Right renal pelvis (tissue), 4 donors: ENCODE measurements around the gene MFNG. TPM values are rescaled to one million over a fixed set of nuclear protein-coding genes. Genes with fewer than 3 reads are reported as not detected.
"Not testable (repeated sequence)": the region's sequence is repeated elsewhere in the genome, so short reads cannot be mapped to it uniquely, and the experiment has no call there.

ENCODE experiments used
- DNase-seq, 4 donors: peaks; one replicate each; pipeline ENCODE4 v3.0.0-alpha.2; 2013; ENCODE audit warnings: low read depth in 4 of 4, low spot score in 3 of 4, missing footprints in 1 of 4
- polyA plus RNA-seq, 4 donors: library from polyadenylated mRNA; unstranded; fragments of 120-200 nt; gene quantifications; one replicate each; pipeline ENCODE4 v1.2.1, GENCODE V29; 2013; ENCODE audit not compliant: insufficient read length in 4 of 4

The MFNG gene
- polyA plus RNA-seq, 4 donors: 6.5 to 10.6 (median 10.1) TPM

GRCh38 chr22:37476389-37477329 is 9.5 kb downstream of the MFNG start:
- DNase-seq: no peak

DNA sequence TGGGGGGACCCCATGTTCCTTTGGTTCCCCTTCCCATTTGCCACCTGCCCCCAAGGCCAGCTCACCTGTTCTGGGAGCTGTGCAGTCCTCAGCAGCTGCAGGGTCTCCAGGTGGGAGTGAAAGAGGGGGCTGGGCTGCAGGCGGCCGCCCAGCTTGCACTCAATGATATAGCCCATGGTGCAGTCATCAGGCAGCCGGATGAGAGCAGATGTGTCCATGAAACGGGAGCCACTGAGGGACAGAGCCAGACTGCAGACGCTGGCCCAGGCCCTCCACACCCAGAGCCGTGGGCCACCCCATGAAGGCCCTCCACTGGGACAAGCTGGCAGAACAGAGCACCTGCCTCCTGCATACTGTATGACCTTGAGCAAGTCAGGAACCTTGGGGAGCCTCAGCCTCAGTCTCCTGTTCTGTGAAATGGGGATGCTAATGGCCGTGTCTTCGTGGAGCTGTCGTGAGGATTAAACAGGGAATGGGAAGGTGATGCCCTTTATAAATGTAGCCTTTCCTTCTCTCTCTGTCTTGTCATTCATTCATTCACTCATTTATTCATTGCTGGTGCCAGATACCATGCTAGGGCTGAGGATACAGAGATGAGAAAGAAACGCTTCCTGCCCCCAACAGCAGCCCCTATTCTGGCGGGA is 11.6 kb downstream of the MFNG start:
- no peak for DNase-seq

- no peak for DNase-seq
Observed at GRCh38 chr22:37473437-37473946, 12.7 kb downstream of the MFNG start.

DNA sequence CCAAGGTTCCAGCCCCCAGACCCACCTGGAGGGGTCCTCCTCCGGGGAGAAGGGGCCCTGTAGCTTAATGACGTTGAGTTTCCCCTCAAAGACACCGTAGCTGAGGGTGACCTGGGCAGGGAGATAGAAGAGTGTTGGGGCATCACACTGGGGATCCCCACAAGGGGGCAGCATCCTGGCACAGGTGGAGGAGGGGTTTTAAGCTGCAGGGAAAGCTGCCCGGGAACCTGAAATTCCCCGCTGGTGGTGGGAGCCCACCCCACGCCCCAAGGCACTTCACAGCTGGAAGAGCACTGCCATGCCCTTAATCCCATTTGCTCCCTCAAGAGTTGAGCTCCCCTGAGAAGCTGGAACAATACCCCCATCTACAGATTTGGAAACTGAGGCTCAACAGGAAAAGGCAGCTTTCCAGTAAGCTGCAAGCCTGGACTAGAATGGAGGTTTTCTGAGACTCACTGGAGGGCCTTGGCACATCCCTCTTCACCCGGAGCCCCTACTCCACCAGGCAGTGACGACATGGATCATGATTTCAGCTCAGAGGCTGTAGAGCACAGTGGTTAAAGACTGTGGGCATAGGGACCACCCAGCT is 13.7 kb downstream of the MFNG start:
- DNase-seq: no peak

DNA sequence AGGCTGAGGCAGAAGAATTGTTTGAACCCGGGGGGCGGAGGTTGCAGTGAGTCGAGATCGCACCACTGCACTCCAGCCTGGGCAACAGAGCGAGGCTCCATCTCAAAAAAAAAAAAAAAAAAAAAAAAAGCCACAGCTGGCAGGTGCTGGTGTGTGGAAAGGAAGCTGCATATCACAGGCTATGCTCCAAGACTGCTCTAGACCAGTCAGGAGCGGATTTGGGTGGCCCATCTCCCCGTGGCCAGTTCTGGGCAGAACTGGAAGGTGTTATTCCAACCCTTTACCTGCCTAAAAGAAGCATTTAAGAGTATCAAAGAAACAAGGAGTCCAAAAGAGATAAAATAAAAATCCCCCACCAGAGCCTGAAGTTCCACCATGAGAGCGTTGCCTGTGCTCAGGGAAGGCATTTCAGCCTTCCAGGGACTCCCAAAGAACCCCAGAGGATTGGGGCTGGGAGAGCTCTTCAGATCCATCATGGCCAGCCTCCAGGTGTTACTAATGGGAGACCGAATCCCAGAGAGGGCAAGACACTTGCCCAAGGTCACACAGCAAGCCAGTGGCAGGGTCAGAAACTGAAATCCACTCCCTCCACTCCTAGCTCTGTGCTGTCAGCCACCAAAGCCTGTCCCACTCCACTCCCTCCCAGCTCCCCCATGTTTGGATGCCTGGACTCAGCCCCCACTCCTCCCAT is 14.3 kb downstream of the MFNG start:
- no peak for DNase-seq

GRCh38 chr22:37470087-37470445 is 16.1 kb downstream of the MFNG start:
- no peak for DNase-seq

- no peak for DNase-seq
Observed at GRCh38 chr22:37469416-37470086, 16.6 kb downstream of the MFNG start.

DNA sequence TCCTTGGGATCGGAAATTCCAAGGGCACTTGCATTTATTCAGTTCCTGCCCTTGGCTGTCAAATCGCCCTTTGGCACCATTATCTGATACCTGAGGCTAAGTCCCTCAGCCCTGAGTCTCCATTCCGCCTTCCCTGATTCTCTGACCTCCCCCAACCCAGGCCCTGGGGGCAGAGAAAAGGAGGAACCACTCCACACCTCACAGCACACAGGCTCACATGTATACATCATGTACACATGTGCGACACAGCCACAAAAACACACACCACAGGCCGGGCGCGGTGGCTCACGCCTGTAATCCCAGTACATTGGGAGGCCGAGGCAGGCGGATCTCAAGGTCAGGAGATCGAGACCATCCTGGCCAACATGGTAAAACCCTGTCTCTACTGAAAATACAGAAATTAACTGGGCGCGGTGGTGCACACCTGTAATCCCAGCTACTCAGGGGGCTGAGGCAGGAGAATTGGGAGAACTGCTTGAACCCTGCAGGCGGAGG is 17.9 kb downstream of the MFNG start:
- not testable (repeated sequence) for DNase-seq

- DNase-seq: no peak
Observed at GRCh38 chr22:37467391-37467955, 18.7 kb downstream of the MFNG start.

GRCh38 chr22:37464181-37464580 is 22.0 kb downstream of the MFNG start:
- DNase-seq: no peak

DNA sequence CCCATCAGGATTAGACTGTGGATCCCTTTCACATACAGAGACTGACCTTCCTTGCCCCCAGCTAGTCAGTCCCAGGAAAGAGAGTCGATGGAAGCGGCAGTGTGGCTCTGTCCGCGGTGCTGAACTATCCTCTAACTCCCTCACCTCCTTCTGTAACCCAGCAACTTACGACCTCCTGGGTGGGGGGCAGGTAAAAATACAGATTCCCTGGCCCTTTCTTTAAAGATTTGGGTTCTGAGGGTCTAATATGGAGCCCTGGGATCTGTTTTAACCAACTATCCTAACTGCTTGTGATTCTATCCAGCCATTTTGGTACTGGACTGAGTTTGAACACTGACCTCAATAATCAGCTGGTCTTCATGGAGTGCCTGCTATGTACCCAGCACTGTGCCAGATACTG is 23.2 kb downstream of the MFNG start:
- DNase-seq: peak in 2 of 4 donors; percentile 50 to 52

- no peak for DNase-seq
Observed at GRCh38 chr22:37462436-37462835, 23.7 kb downstream of the MFNG start.

- no peak for DNase-seq
Observed at GRCh38 chr22:37461961-37462360, 24.2 kb downstream of the MFNG start.

DNA sequence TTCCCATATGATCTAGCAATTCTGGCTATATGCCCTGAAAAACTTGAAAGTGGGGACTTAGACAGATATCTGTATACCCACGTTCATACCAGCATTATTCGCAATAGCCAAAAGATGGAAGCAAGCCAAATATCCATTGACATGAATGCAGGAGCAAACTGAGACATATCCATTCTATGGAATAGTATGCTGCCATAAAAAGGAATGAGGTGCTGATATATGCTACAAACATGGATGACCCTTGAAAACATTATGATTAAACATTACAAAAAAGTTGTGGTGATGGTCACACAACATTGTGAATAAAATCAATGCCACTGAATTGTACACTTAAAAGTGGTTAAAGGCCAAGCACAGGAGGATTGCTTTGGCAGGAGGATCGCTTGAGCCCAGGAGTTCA is 25.5 kb downstream of the MFNG start:
- DNase-seq: no peak

- no peak for DNase-seq
Observed at GRCh38 chr22:37459206-37459605, 27.0 kb downstream of the MFNG start.

DNA sequence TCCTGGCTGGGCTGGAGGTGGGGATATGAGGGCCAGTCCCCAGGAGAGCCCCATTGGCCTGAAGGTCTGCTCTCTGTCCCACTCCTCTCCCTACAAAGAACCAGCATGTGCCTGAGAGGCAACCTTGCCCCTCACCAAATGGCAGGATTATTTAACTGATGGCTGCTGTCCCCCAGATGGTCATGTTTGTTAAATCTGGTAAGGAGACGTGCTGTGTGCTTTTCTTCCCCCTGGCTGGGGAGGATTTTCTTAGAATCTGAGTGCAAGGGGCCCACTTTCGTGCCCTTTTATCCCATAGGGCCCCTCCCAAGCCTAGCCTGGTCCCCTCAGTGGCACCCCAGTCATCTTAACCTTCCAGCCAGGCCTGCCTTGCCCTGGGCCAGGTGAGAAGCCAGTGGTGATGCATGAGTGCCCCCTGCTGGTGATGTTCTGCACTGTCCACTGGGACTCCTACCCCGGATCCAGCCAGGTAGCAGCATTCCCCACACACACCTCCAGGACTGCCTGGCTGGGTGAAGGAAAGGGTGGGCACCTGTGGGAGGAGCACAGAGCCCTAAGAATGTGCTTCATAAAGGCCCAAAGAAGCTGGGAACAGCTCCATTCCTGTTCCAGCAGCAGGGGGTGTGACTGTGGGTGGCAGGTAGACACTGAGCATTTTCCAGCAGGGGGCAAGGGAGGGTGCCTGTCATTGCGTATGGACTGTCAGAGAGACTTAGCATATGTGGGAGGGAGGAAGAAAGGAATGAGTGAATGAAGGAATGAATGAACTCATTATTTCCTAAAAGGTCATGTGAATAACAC is 28.9 kb downstream of the MFNG start:
- DNase-seq: peak; percentile 48 to 52 (median 50)

- no peak for DNase-seq
Observed at GRCh38 chr22:37456346-37456745, 29.8 kb downstream of the MFNG start.

- no peak for DNase-seq
Observed at GRCh38 chr22:37455896-37456295, 30.3 kb downstream of the MFNG start.
